ENCODE results near the gene ST6GAL2. TPM values are rescaled to one million over a fixed set of nuclear protein-coding genes. Genes with fewer than 3 reads are reported as not detected.

Gene ST6GAL2
- total RNA-seq, 1 donor from 2014 or later = 132 TPM

- TF ChIP-seq CTCF (IDR thresholded peaks at IDR 0.05) = no peak
- H3K4me1 Mint-ChIP-seq (ENCODE audit: unreplicated experiment) = peaks cover 69% of the 10 kb centered on the region
- H3K36me3 Mint-ChIP-seq (ENCODE audit: unreplicated experiment) = peaks cover 21% of the 10 kb centered on the region
- no peak overlapping the region for H3K27ac Mint-ChIP-seq (ENCODE audit: unreplicated experiment)
- H3K27me3 Mint-ChIP-seq (ENCODE audit: unreplicated experiment) = no peaks in the 10 kb centered on the region
- H3K4me3 Mint-ChIP-seq (ENCODE audit: unreplicated experiment) = no peak overlapping the region
- no peak for DNase-seq (ENCODE audit: extremely low spot score, unreplicated experiment)
- no peaks in the 10 kb centered on the region for H3K9me3 Mint-ChIP-seq (ENCODE audit: unreplicated experiment)
Observed at GRCh38 chr2:106876699-106877098, 9.3 kb downstream of the ST6GAL2 start.

GRCh38 chr2:106869512-106870275 is 16.3 kb downstream of the ST6GAL2 start:
- Mint-ChIP-seq H3K9me3 (ENCODE audit: unreplicated experiment) (no peaks in the 10 kb centered on the region), H3K4me1 (ENCODE audit: unreplicated experiment) (peaks cover 79% of the 10 kb centered on the region), H3K27ac (ENCODE audit: unreplicated experiment) (no peak overlapping the region), H3K36me3 (ENCODE audit: unreplicated experiment) (peaks cover 9% of the 10 kb centered on the region), H3K27me3 (ENCODE audit: unreplicated experiment) (no peaks in the 10 kb centered on the region), H3K4me3 (ENCODE audit: unreplicated experiment) (no peak overlapping the region)
- no peak for TF ChIP-seq CTCF (IDR thresholded peaks at IDR 0.05)
- no peak for DNase-seq (ENCODE audit: extremely low spot score, unreplicated experiment)

- H3K4me1 Mint-ChIP-seq (ENCODE audit: unreplicated experiment) = peaks cover 71% of the 10 kb centered on the region
- H3K4me3 Mint-ChIP-seq (ENCODE audit: unreplicated experiment) = no peak overlapping the region
- no peak for DNase-seq (ENCODE audit: extremely low spot score, unreplicated experiment)
- H3K9me3 Mint-ChIP-seq (ENCODE audit: unreplicated experiment) = no peaks in the 10 kb centered on the region
- peaks cover 2% of the 10 kb centered on the region for H3K36me3 Mint-ChIP-seq (ENCODE audit: unreplicated experiment)
- H3K27ac Mint-ChIP-seq (ENCODE audit: unreplicated experiment) = no peak overlapping the region
- peak; percentile 58 for TF ChIP-seq CTCF (IDR thresholded peaks at IDR 0.05)
- no peaks in the 10 kb centered on the region for H3K27me3 Mint-ChIP-seq (ENCODE audit: unreplicated experiment)
Observed at GRCh38 chr2:106868275-106868674, 17.7 kb downstream of the ST6GAL2 start.

- peak overlapping the region; percentile 73 for H3K27ac Mint-ChIP-seq (ENCODE audit: unreplicated experiment)
- H3K27me3 Mint-ChIP-seq (ENCODE audit: unreplicated experiment) = no peaks in the 10 kb centered on the region
- H3K4me1 Mint-ChIP-seq (ENCODE audit: unreplicated experiment) = peaks cover 74% of the 10 kb centered on the region
- no peak for TF ChIP-seq CTCF (IDR thresholded peaks at IDR 0.05)
- peaks cover 2% of the 10 kb centered on the region for H3K36me3 Mint-ChIP-seq (ENCODE audit: unreplicated experiment)
- DNase-seq (ENCODE audit: extremely low spot score, unreplicated experiment) = no peak
- no peak overlapping the region for H3K4me3 Mint-ChIP-seq (ENCODE audit: unreplicated experiment)
- H3K9me3 Mint-ChIP-seq (ENCODE audit: unreplicated experiment) = no peaks in the 10 kb centered on the region
Observed at GRCh38 chr2:106867196-106867953, 18.6 kb downstream of the ST6GAL2 start.

GRCh38 chr2:106866641-106867040 is 19.3 kb downstream of the ST6GAL2 start:
- H3K9me3 Mint-ChIP-seq (ENCODE audit: unreplicated experiment) = no peaks in the 10 kb centered on the region
- H3K4me3 Mint-ChIP-seq (ENCODE audit: unreplicated experiment) = no peak overlapping the region
- H3K36me3 Mint-ChIP-seq (ENCODE audit: unreplicated experiment) = peaks cover 2% of the 10 kb centered on the region
- H3K4me1 Mint-ChIP-seq (ENCODE audit: unreplicated experiment) = peaks cover 72% of the 10 kb centered on the region
- H3K27ac Mint-ChIP-seq (ENCODE audit: unreplicated experiment) = peak overlapping the region; percentile 73
- no peak for TF ChIP-seq CTCF (IDR thresholded peaks at IDR 0.05)
- DNase-seq (ENCODE audit: extremely low spot score, unreplicated experiment) = no peak
- H3K27me3 Mint-ChIP-seq (ENCODE audit: unreplicated experiment) = no peaks in the 10 kb centered on the region

All from osteocyte (in vitro differentiated cells).